GM18499 (cell line): ENCODE measurements around the gene SLC9B1.
"Not testable (repeated sequence)": the region's sequence is repeated elsewhere in the genome, so short reads cannot be mapped to it uniquely, and the experiment has no call there.

Experiments
- ATAC-seq: cut with Tn5 transposase; IDR thresholded peaks from one replicate; pipeline ENCODE4 v1.9.1; 2021; ENCODE audit warnings: moderate number of reproducible peaks; ENCODE audit not compliant: insufficient read depth, unreplicated experiment

Gene SLC9B1

DNA sequence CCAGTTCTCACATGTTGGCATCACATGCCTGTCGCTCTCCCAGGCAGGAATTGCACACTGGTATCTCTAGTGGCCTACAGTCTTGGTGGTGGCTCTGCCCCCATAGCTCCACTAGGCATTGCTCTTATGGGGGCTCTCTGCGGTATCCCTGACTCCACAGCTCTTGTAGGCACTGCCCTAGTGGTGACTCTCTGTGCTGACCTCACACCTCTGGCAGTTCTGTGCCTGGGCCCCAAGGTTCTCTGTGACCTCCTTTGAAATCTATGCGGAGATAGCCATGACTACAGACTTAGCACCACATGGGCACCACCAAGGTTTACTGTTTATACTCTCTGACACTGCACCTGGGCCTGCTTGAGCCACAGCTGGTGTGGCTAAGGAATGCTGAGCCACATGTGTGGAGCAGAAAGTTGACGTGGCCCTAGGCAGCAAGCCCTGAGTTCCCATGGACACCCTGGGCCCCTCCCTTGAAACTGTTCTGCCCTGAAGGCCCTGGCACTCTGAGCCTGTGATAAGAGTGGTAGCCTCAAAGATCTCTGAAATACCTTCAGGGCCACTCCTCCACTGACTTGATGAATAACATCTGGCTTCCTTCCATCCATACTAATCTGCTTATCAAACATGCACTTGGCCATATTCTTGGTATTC is 8.0 kb downstream of the SLC9B1 start:
- no peak for ATAC-seq

DNA sequence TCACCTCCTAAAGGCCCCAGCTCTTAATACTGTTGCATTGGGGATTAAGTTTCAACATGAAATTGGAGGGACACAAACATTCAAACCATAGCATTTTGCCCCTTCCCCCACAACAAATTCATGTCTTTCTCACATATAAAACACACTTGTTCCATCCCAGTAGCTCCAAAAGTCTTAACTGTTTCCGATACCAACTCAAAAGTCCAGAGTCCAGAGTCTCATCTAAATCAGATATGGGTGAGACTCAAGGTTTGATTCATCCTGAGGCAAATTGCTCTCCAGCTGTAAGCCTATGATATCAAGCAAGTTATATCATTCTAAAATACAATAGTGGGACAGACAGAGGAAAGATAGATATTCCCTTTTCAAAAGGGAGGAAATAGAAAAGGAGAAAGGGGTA is 8.7 kb downstream of the SLC9B1 start:
- no peak for ATAC-seq

DNA sequence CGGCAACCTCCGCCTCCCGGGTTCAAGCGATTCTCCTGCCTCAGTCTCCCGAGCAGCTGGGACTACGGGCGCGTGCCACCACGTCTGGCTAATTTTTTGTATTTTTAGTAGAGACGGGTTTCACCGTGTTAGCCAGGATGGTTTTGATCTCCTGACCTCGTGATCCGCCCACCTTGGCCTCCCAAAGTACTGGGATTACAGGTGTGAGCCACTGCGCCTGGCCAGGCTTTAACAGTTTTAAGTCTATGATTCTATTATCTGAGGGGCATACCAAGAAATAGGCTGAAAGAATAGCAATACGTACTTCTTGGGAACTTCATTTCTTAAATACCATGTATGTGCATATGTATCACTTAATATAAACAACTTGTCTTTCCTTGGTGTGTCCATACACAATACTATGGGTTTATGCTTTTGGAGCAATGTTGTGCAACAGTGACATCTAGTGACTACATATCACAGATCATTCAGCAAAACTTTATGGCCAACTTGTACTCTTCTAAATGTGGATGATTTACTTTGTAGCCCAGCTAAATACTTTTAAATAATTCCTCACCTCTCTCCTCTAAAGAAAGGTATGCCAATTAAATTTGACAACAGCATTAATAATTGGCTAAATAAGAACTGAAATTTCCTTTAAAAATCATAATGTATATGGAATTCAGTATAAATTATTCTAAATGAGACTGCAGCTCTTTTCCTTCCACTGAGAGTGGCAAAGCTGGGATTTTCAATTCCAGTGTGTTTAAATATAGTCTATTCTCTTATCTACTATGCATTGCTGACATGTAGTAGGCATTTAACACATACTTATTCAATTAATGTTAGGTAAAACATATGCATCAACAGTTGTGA is 10.4 kb downstream of the SLC9B1 start:
- ATAC-seq = peak; percentile 90

DNA sequence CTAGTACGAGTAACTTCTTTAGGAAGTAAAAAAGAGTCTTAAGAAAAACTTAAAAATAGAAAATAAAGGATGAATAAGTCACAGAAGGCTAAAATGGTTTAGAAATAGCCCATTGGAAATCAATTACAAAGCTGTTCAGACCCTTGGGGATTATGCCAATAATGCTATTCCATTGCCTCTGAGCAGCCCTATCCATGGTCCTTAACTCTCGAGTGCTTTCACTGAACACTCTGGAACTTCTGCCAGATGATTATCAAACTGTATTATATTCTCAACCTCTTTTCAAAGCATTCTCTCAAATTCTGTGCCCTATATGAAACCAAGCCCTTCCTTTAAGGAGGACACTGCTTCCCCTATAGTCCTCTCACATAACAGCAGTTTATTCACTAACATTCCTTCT is 17.0 kb downstream of the SLC9B1 start:
- ATAC-seq = no peak

DNA sequence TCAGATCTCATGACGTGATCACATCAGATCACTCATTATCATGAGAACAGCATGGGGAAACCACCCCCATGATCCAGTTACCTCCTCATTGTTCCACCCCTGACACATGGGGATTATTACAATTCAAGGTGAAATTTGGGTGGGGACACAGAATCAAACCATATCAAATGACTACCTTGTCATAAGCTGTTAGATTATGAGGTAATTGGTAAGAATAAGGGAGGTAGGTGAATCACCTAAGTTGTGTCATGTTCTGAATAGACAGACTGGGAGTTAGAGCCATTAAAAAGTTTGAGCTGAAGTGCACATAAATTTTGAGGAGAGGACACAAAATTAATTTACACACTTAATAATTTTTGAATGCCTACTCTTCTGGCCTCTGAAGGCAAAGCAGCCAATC is 24.7 kb downstream of the SLC9B1 start:
- no peak for ATAC-seq

DNA sequence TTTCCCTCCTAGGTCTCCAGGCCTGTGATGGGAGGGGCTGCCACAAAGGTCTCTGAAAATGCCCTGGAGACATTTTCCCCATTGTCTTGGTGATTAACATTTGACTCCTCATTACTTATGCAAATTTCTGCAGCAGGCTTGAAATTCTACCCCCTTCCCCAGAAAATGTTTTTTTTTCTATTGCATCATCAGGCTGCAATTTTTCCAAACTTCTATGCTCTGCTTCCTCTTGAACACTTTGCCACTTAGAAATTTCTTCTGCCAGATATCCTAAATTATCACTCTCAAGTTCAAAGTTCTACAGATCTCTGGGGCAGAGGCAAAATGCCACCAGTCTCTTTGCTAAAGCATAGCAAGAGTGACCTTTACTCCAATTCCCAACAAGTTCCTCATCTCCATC is 25.5 kb downstream of the SLC9B1 start:
- not testable (repeated sequence) for ATAC-seq

DNA sequence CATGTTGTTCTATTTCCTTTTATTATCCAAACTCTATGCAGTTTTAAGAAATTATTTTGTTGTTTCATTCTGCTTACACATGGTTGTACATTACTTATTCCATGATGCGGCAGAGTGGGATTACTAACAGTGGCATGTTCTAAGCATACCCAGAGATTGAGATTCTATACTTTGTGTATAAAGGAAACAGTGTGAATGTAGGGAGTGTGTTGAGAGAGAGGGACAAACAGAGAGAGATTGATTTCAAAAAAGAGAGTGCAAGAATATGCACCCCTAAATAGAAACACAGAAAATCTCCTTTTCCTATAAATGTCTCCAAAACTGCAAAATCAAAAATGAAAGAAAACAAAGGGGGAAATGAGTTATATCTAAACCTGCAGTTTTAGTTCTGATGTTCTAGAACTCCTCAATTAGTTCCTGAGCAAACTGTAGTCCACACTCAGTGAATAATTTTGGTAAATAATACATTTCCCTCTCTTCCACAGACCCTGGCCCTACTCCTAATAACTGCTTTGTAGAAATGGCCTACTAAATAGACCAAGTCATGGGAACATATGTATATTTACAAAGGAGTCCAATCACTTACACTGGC is 31.0 kb downstream of the SLC9B1 start:
- ATAC-seq = no peak

DNA sequence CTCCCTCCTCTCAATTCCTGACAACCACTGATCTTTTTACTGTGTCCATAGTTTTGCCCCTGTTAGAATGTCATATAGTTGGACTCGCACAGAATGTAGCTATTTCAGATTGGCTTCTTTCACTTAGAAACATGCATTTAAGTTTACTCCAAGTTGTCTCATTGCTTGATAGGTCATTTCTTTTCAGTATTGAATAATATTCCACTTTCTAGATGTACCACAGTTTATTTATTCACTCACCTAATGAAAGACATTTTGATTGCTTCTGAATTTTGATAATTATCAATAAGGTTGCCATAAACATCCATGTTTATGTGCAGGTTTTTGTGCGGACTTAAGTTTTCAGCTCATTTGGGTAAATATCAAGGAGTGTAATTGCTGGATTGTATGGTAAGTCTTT is 38.5 kb downstream of the SLC9B1 start:
- no peak for ATAC-seq

DNA sequence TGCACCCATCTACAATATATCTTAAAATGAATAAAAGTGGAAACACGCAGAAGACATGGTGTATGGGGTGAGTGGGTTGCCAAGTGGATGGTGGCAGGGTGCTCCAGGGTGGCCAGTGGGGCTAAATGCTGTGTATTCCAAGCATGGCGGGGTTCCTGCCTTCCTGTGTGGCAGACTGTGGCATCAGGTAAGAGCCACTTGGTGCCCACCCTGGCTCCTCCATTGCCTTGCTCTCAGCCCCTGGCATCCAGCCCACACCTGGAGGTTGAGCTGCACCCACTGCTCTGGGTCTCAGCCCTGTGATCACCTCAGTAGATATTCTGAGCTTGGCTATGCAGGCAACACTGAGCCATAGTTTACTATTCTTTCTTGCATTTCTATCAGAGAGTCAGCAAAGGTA is 57.7 kb downstream of the SLC9B1 start:
- ATAC-seq = not testable (repeated sequence)

DNA sequence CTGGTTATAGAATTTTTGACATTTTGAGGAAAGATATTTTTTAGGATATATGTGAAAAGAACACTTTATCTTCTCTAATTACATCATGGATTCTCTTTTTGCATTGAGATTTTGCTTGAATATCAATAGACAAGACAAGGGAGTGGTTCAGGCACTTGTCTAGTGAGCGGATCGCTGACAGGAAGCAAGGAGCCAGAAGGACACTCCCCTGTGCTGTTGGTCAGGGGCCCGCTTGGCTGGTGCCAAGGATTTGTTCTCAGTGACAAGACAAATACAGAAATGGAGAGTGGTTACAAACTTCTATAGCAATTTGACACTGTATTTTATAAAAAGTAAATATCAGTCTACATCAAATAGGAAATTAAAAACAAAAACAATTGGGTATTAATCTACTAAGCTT is 60.0 kb downstream of the SLC9B1 start:
- no peak for ATAC-seq

DNA sequence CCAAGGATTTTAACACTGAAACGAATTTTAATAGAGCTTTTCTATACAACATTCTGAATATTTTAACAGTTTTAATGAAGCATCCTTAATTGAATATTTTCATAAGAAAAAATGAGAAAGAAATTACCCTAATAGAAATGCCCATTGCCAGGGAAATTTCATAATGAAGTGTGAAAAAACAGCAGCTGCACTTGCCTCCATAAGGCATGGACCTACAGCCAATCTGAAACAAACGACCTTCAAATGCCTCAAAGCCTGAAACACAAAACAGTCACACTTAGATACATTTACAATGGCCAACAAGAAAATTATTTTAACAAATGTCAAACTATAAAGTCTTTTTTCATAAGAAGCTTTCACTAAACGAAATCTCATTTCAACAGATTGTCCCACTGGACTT is 74.4 kb downstream of the SLC9B1 start:
- ATAC-seq = no peak

DNA sequence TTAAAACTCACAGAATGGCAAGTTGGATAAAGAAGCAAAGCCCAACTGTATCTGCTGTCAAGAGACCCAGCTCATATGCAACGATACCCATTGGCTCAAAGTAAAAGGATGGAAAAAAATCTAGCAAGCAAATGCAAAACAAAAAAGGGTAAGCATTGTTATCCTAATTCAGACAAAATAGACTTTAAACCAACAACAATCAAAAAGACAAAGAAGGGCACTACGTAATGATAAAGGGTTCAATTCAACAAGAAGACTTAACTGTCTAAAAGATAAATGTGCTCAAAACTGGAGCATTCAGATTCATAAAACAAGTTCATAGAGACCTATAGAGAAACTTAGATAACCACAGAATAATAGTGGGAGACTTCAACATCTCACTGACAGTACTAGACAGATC is 81.4 kb downstream of the SLC9B1 start:
- ATAC-seq = not testable (repeated sequence)

DNA sequence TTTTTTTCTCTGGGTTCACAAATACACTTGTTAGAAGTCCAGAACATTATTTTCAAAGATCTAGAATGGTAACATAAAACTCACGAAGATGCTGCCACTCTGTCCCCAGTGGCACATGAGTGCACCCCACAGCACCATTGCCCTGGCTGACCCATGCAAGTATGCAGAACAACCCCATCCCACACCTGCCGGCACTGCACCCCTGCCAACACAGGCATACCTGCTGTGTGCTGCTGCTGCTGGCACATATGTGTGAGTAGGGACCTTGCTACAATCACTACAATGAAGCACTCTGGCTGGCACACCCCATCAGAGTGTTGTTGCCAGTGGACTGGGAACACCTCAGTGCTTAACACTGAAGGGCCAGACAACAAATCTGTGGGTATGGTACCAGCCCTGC is 83.8 kb downstream of the SLC9B1 start:
- ATAC-seq = no peak

DNA sequence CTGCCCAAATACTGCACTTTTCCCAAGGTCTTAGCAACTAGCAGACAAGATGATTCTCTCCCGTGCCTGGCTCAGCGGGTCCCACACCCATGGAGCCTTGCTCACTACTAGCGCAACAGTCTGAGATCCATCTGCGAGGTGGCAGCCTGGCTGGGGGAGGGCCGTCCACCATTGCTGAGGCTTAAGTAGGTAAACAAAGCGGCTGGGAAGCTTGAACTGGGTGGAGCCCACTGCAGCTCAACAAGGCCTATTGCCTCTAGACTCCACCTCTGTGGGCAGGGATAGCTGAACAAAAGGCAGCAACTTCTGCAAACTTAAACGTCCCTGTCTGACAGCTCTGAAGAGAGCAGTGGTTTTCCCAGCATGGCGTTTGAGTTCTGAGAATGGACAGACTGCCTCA is 99.8 kb downstream of the SLC9B1 start:
- ATAC-seq = not testable (repeated sequence)

DNA sequence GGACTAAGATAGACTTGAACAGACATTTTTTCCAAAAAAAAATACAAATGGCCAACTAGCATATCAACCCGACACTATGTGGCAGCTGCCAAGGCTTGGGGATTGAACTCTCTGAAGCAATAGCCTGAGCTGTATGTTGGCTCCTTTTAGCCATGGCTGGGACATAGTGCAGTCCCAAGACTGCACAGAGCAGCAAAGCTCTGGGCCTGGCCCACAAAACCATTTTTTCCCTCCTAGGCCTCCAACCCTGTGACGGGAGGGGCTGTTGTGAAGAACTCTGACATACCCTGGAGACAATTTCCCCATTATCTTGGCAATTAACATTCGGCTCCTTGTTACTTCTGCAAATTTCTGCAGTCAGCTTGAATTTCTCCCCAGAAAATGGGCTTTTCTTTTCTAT is 100.6 kb downstream of the SLC9B1 start:
- no peak for ATAC-seq

DNA sequence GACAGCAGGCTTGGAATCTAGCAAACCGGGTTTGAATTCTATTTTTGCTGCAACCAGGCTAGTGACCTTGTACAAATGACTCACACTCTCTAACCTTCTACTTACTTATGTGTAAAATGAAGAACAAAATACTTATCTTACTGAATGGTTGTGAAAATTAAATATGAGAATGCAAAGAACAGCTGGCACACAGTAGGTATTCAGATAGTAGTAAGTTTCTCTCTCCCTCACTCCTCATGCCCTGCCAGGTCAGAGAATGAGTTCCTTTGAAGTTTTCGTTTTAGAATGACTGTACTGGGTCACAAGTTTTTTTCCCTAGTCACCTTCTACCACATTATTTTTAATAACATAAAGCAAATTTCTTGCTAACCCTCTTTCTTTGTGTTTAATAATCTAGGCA is 117.7 kb downstream of the SLC9B1 start:
- ATAC-seq = no peak

DNA sequence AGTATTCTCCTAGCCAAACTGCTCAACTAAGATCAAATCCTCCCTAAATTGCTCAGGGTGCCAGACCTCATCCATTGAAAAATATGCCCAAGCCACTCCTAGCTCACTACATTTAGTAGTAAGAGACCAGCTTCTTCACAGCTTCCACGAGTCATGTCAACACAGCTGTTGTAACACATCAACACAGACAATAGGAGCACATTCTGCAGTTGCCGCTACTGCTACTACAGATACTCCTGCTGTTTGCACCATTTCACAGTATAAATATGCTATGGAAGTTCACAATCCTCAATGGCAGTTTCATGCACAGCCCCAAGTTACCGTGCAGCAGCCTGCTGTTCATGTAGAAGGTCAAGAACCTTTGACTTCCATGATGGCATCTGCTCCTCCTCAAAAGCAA is 121.9 kb downstream of the SLC9B1 start:
- ATAC-seq = not testable (repeated sequence)

DNA sequence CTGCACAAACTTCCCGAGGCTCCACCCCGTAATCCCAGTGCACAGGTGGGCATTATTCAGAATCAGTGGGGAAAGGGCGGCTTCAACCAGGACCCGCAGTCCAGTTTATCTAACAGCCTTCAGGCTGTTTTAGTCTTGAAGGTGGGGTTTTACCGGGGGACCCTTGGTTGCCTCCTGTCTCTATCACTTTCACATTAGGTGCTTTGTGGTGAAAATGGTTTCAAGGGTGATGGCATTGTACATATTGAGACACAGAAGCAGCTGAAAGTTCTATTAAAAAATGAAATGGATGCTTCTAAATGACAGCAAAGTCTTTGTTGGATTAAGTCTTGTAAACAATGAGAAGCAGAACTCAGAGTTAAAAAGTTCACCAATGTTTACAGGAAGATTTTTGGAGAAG is 123.0 kb downstream of the SLC9B1 start:
- ATAC-seq = not testable (repeated sequence)

DNA sequence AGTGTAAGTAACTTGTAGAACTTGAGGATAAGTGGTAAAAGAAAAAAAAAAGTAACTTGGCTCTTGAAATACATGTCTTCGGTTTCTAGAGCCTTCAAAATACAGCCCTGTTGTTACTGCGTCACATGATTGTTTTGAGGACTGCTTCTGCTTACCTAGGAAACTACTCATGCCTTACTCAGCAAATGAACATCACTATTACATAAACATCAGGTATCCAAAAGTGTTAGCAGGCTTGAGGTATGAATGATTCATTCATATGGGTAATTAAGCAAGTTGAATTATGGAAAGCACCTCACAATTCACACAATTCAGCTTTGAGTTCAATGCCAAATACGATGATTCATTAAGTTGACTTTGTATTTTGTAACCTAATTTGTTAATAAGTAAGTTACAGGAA is 129.6 kb downstream of the SLC9B1 start:
- ATAC-seq = not testable (repeated sequence)

DNA sequence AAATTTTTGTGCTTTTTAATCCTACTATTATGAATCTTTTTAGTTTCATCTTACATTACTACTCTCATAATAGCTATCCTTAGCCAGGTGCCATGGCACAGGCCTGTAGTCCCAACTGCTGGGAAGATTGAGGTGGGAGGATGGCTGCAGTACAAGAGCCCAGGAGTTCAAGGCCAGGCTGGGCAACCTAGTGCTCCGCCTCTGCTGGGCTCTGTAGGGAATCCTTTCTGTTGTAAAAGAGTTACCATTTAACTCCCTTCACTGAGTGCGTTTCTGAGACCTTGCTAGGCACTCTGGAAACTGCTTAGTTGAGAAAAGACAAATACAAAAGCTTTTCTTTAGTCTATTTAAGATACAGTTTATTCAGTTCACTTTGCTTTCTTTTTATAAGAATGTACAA is 130.9 kb downstream of the SLC9B1 start:
- ATAC-seq = not testable (repeated sequence)

DNA sequence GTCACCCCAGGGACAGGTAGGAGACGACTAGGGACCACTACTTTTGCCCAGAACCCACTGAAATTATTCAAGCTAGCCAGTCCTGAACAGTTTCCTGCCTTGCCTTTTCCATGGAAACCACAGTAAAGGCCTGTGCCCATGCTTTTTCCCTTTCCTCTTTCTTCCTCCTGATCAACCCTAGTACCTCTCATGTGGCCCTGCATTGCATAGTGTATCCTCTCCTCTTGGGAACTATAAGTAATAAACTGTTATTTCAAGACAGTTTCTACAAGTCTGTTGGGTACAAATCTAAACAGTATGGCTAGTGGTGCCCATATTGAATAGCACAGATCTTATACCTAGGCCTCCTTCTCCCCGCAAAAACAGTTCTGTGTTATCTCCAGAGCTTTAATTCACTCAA is 136.2 kb downstream of the SLC9B1 start:
- no peak for ATAC-seq

DNA sequence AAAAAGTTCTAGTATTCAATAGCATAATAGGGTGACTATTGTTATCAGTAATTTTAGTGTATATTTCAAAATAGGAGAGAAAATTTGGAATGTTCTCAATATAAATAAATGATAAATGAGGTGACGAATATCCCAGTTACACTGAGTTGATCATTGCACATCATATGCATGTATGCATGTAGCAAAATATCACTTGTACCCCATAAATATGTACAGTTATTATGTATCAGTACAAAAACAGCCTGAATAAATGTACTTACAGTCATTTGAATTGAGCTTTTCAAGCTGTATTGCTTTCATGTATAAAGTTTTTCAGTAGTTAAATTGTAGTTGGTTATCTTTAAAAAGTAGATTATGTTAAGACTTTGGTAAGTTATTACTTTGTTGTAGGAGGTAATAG is 138.2 kb downstream of the SLC9B1 start:
- ATAC-seq = no peak
